DND-41 (cell line): ENCODE data around the gene DCBLD2.

ENCODE experiments used
- CTCF ChIP-seq: IDR thresholded peaks from 2 replicates; pipeline ENCODE4 v1.5.1; 2012; ENCODE audit warnings: borderline replicate concordance, low read length, moderate library complexity, mild to moderate bottlenecking; ENCODE audit not compliant: poor library complexity, severe bottlenecking; ENCODE audit errors: extremely low read depth
- EZH2 ChIP-seq: IDR thresholded peaks from 3 replicates; pipeline ENCODE4 v1.6.1; 2012; ENCODE audit warnings: borderline replicate concordance, low read depth, mild to moderate bottlenecking, moderate library complexity, low read length, inconsistent platforms; ENCODE audit not compliant: severe bottlenecking

GRCh38 chr3:98893740-98894139 lies 7.8 kb downstream of the DCBLD2 start:
- TF ChIP-seq CTCF (no peak), EZH2 (no peak)
